GM21717 (cell line): ENCODE measurements around the gene C16orf92.

Source experiments
- ATAC-seq: cut with Tn5 transposase; IDR thresholded peaks from one replicate; pipeline ENCODE4 v1.9.1; 2021; ENCODE audit warnings: mild to moderate bottlenecking, moderate library complexity; ENCODE audit not compliant: unreplicated experiment

The C16orf92 gene

GRCh38 chr16:30053376-30054015 lies 30.5 kb downstream of the C16orf92 start:
- ATAC-seq, result no peak

- ATAC-seq, result no peak
Measured at GRCh38 chr16:30054451-30054850, 31.5 kb downstream of the C16orf92 start.

GRCh38 chr16:30054959-30055553 lies 32.1 kb downstream of the C16orf92 start:
- ATAC-seq, result no peak

GRCh38 chr16:30060346-30060745 lies 37.3 kb downstream of the C16orf92 start:
- ATAC-seq, result no peak

- no peak for ATAC-seq
Measured at GRCh38 chr16:30060836-30061554, 38.0 kb downstream of the C16orf92 start.

- no peak for ATAC-seq
Measured at GRCh38 chr16:30063278-30063892, 40.4 kb downstream of the C16orf92 start.

GRCh38 chr16:30063893-30064728 lies 41.1 kb downstream of the C16orf92 start:
- no peak for ATAC-seq

- ATAC-seq, result peak; percentile 2
Measured at GRCh38 chr16:30064729-30065101, 41.7 kb downstream of the C16orf92 start.

- peak; percentile 63 for ATAC-seq
Measured at GRCh38 chr16:30065102-30065942, 42.3 kb downstream of the C16orf92 start, which contains the start of gene ALDOA. Gene ALDOA, plus strand, starts transcription at chr16:30065760. Its CDS starts 1,138 bp downstream, at chr16:30066898.

- ATAC-seq, result no peak
Measured at GRCh38 chr16:30065943-30066760, 43.2 kb downstream of the C16orf92 start.

GRCh38 chr16:30066761-30067583 lies 44.0 kb downstream of the C16orf92 start:
- no peak for ATAC-seq

- no peak for ATAC-seq
Measured at GRCh38 chr16:30067584-30067916, 44.6 kb downstream of the C16orf92 start.

- ATAC-seq, result no peak
Measured at GRCh38 chr16:30068333-30068732, 45.3 kb downstream of the C16orf92 start.

- ATAC-seq, result no peak
Measured at GRCh38 chr16:30068750-30069610, 46.0 kb downstream of the C16orf92 start.

GRCh38 chr16:30069611-30070462 lies 46.8 kb downstream of the C16orf92 start:
- no peak for ATAC-seq

GRCh38 chr16:30070490-30070889 lies 47.5 kb downstream of the C16orf92 start:
- ATAC-seq, result no peak
